Stimulated activated CD4-positive, alpha-beta T cell treated with anti-CD3 and anti-CD28 coated beads, TNF-alpha, amount 100 ng/mL, for 1 hour (primary cell): Measurements from ENCODE around the gene FOXL3.
"Not testable (repeated sequence)": the region's sequence is repeated elsewhere in the genome, so short reads cannot be mapped to it uniquely, and the experiment has no call there.

Experiments used
- DNase-seq, 3 donors: peaks; one replicate each; pipeline ENCODE4 v3.0.0-alpha.2; 2020; ENCODE audit warnings: low read depth in 3 of 3, low spot score in 1 of 3

FOXL3 gene

GRCh38 chr7:289756-290553, at the start of gene FOXL3:
FOXL3 (plus strand) TSS chr7:290170; CDS start chr7:290170, 0 bp downstream.
- no peak for DNase-seq

GRCh38 chr7:240887-241421, 49.0 kb upstream of the FOXL3 start:
- DNase-seq: no peak

GRCh38 chr7:241513-241912, 48.5 kb upstream of the FOXL3 start:
- no peak for DNase-seq

- not testable (repeated sequence) for DNase-seq
These were observed 47.0 kb upstream of the FOXL3 start for GRCh38 chr7:242826-243579.

GRCh38 chr7:243580-243978, 46.4 kb upstream of the FOXL3 start:
- not testable (repeated sequence) for DNase-seq

GRCh38 chr7:244974-245373, 45.0 kb upstream of the FOXL3 start:
- DNase-seq: no peak

GRCh38 chr7:245574-246295, 44.2 kb upstream of the FOXL3 start:
- DNase-seq: no peak

- DNase-seq: no peak
These were observed 43.5 kb upstream of the FOXL3 start for GRCh38 chr7:246451-246850.

GRCh38 chr7:247181-247580, 42.8 kb upstream of the FOXL3 start:
- no peak for DNase-seq

- DNase-seq: no peak
These were observed 42.3 kb upstream of the FOXL3 start for GRCh38 chr7:247636-248035.

GRCh38 chr7:248732-249435, 41.1 kb upstream of the FOXL3 start:
- DNase-seq: no peak

- no peak for DNase-seq
These were observed 40.0 kb upstream of the FOXL3 start for GRCh38 chr7:249989-250388.

- DNase-seq: no peak
These were observed 39.4 kb upstream of the FOXL3 start for GRCh38 chr7:250523-250922.

GRCh38 chr7:251005-251404, 39.0 kb upstream of the FOXL3 start:
- DNase-seq: no peak

- no peak for DNase-seq
These were observed 38.4 kb upstream of the FOXL3 start for GRCh38 chr7:251446-252175.

- DNase-seq: no peak
These were observed 37.6 kb upstream of the FOXL3 start for GRCh38 chr7:252216-252965.

- DNase-seq: no peak
These were observed 37.0 kb upstream of the FOXL3 start for GRCh38 chr7:252981-253380.

- DNase-seq: no peak
These were observed 36.2 kb upstream of the FOXL3 start for GRCh38 chr7:253581-254336.
